SKM-1 (cell line): ENCODE measurements around the gene CBL.
"Not testable (repeated sequence)": the region's sequence is repeated elsewhere in the genome, so short reads cannot be mapped to it uniquely, and the experiment has no call there.

Experiments
- DNase-seq: peaks from one replicate; lab custom pipeline; 2025; ENCODE audit not compliant: unreplicated experiment; lab: John Stamatoyannopoulos, UW

The CBL gene

DNA sequence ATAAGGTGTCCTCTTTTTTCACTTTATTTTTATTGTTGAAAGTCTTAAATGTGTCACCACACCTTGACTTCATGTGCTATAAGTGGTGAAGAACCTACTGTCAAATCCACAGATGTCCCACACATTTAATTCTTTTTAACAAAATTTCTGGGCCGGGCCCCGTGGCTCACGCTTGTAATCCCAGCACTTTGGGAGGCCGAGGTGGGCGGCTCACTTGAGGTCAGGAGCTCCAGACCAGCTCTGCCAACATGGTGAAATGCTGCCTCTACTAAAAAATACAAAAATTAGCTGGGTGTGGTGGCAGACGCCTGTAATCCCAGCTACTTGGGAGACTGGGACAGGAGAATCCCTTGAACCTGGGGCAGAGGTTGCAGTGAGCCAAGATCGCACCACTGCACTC, 3.0 kb downstream of the CBL start:
- DNase-seq, result no peak

DNA sequence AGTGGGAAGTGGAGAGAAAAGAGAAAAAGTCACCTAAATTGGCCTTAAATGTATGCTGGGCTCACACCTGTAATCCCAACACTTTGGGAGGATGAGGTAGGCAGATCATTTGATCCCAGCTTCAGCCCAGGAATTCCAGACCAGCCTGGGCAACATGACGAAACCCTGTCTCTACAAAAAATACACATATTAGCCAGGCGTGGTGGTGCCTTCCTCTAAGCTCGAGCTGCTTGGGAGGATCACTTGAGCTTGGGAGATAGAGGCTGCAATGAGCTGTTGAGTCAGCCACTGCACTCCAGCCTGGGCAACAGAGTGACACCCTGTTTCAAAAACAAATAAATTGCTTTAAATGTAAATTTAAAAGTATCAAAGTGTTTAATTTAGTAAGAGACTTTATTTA, 3.9 kb downstream of the CBL start:
- DNase-seq, result no peak

- no peak for DNase-seq
Observed at GRCh38 chr11:119218141-119218878, 12.2 kb downstream of the CBL start.

DNA sequence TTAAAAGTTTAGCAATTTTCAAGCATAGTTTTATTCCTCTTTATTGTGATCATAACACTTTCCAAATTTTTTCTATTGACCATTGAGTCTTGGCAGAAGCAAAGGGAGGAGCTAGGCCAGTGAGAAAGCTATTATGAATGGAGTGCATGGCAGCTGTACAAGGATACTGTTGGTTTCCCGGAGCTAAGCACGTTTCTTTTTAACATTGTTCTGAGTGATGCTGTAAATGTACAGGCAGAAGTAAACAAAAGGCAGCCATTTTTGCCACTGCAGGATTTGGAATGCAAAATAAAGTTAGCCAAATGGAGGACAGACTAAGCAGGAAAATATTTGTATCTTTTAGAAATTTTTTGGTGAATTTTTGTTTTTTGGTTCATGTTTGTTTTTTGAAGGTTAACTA, 16.2 kb downstream of the CBL start:
- DNase-seq, result no peak

- no peak for DNase-seq
Observed at GRCh38 chr11:119222891-119223290, 16.8 kb downstream of the CBL start.

- no peak for DNase-seq
Observed at GRCh38 chr11:119223856-119224255, 17.7 kb downstream of the CBL start.

DNA sequence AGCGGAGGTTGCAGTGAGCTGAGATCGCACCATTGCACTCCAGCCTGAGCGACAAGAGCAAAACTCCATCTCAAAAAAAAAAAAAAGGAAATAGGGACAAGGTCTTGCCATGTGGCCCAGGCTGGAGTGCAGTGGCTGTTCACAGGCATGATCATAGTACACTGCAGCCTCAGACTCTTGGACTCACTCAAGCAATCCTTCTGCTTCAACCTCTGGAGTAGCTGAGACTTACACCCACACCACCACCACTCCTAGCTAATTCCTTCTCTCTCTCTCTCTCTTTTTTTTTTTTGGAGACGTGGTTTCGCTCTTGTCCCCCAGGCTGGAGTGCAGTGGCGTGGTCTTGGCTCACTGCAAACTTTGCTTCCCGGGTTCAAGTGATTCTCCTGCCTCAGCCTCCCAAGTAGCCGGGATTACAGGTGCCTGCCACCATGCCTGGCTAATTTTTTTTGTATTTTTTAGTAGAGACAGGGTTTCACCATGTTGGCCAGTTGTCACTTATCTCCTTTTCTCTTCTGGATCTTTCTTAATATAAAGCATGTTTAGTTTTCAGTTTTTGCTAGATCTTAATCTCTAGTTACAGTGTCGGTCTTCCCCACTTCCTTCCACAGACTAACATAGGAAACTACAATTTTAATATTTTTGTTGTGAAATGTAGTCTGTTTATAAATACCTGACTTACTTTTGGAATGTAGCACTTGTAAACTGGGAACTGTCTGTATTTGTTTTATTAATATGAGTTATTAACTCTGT, 22.6 kb downstream of the CBL start:
- not testable (repeated sequence) for DNase-seq

- no peak for DNase-seq
Observed at GRCh38 chr11:119229288-119229672, 23.1 kb downstream of the CBL start.

GRCh38 chr11:119229741-119230140, 23.6 kb downstream of the CBL start:
- no peak for DNase-seq

DNA sequence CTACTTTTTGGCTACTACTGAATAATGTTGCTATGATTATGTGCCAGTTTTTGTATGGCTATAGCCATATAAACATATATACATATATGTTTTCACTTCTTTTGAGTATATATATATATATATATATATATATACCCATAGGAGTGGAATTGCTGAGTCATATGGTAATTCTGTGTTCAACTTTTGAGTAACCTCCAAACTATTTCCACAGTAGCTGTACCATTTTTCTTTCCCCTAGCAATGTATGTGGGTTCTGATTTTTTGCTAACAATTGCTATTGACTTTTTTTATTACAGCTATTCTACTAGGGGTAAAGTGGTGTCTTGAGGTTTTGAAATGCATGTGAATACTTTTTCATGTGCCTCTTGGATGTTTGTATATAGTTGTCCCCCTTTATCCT, 30.4 kb downstream of the CBL start:
- DNase-seq, result no peak

DNA sequence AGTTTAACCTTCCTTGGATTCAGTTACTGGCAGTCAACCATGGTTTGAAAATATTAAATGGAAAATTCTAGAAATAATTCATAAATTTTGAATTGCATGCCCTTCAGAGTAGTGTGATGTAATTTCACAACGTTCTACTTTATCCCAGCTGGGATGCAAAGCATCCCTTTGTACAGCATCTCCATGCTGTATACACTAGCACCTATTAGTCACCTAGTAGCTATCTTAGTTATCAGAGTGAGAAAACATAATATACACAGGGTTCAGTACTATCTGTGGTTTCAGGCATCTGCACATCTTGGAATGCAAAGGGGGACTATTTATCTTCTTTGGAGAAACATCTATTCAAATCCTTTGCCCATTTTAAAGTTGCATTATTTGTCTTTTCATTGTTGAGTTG, 30.8 kb downstream of the CBL start:
- DNase-seq, result no peak

GRCh38 chr11:119237515-119237914, 31.4 kb downstream of the CBL start:
- DNase-seq, result no peak

- DNase-seq, result no peak
Observed at GRCh38 chr11:119248750-119249670, 42.9 kb downstream of the CBL start.

- no peak for DNase-seq
Observed at GRCh38 chr11:119249671-119250010, 43.5 kb downstream of the CBL start.

DNA sequence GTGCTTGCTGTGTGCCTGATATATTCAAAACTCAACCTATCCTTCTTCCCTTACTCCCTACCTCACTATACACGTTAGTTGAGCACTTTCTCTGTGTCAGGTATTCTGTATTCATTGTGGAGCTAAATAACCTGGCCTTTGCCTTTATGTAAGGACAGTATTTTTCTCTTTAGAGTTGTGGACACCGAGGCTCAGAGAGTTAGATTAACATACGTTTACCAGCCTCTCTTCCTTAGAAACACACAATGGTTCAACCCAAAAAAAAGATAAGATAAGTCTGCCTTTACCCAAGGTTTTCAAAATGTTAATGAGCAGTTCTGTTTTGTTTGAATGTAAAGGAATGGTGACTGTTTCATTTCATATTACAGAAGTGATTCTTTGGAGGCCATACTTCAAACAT, 45.0 kb downstream of the CBL start:
- no peak for DNase-seq

DNA sequence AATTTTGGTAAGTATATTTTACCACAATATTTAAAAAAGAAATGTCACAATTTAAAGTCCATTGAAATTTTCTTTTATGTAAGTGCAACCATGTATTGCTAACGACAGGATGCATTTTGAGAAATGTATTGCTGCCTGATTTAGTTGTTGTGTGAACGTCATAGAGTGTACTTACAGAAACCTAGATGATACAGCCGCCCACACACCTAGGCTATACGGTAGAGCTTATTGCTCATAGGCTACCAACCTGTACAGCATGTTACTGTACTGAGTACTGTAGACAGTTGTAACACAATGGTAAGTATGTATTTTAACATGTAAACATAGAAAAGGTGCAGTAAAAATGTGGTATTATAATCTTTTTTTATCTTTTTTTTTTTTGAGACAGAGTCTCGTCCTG, 48.1 kb downstream of the CBL start:
- DNase-seq, result no peak

DNA sequence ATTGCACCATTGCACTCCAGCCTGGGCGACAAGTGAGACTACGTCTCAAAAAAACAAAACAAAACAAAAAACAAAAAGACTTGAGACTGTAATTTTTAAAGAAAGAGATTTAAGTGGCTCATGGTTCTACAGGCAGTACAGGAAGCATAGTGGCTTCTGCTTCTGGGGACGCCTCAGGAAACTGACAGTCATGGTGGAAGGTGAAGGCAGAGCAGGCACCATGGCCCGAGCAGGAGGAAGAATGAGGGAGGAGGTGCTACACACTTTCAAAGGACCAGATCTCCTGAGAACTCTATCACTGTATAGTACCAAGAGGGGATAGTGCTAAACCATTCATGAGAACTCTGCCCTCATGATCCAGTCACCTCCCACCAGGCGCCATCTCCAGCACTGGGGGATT, 52.0 kb downstream of the CBL start:
- DNase-seq, result no peak

- DNase-seq, result no peak
Observed at GRCh38 chr11:119258983-119259382, 52.8 kb downstream of the CBL start.

DNA sequence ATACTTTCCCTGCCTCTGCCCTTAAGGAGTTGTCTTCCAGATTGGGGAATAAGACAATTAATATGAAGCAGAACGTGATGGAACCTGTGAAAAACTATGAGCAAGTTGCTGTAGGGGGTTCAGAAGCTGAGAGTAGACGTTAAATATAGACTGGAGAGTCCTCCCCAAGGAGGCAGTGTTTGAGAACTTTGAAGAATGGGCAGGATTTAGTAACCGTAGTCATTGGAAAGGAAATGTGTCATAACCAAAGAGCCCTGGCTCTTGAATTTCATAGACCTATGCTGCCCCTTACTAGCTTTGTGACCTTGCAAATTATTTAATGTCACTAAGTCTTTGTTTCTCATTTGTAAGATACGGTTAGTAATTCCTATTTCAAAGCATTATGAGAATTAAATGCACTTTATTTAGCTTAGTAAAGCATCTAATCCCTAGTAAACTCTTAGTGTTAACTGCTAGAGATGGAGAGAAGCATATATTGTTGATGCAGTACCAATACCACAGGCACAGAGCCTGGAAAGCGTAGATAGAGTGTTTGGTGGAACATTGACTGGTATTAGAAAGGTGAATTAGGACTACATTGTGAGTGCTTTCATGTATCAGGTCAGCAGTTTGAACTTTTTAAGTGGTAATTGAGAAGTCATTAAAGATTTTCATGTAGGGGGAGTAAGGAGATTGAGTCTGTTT, 56.7 kb downstream of the CBL start:
- DNase-seq, result no peak

DNA sequence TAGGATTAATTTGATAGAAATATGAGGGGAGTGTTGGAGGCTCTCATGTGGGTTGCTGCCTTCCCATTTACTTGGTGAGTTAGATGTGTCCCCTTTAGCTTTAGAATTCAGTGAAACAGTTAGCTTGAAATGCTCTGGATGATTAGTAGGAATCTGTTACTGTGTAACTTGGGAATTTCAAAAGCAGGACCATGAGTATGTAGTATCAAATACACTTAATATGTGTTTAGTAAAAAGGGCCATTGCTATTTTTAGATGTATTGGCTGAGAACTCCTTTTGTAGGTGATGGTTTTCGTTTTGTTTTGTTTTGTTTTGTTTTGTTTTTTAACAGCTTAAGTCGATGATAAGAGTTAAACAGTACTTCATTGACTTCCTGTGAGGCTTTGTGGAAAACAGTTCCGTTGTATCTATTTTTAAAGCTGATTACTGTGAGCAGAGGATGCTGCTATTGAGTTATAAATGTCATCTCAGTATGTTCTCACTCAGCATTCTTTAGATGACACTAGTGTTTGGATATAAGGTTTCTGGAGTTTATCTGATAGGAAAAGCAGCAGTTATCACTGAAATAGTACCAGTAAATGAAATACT, 57.3 kb downstream of the CBL start:
- no peak for DNase-seq

- no peak for DNase-seq
Observed at GRCh38 chr11:119266063-119266462, 59.9 kb downstream of the CBL start.
